OCI-LY7 (cell line): ENCODE data around the gene PPM1H.

ENCODE experiments used
- CTCF ChIP-seq: fragments of 200-600 bp; sonication (generic); conservative IDR thresholded peaks from 2 replicates; pipeline ENCODE4 v1.5.1; 2014; ENCODE audit warnings: mild to moderate bottlenecking, antibody characterized with exemption, low read length, moderate library complexity, mixed read lengths
- EZH2phosphoT487 ChIP-seq: fragments of 200-600 bp; sonication (generic); IDR thresholded peaks from 2 replicates; pipeline ENCODE4 v1.6.1; 2018; ENCODE audit warnings: low read depth, borderline replicate concordance, mild to moderate bottlenecking, mixed run types, antibody characterized with exemption, low read length, moderate library complexity, mixed read lengths

GRCh38 chr12:62778187-62778586 is 156.8 kb downstream of the PPM1H start:
- TF ChIP-seq CTCF (no peak), EZH2phosphoT487 (no peak)
